WTC11 (cell line): ENCODE data around the gene LAMP1.

Experiments
- AFF4 ChIP-seq: sonication (generic); formaldehyde crosslinking; IDR thresholded peaks from 2 replicates; pipeline ENCODE4 v1.8.1; 2023; ENCODE audit warnings: mild to moderate bottlenecking, missing genetic modification reagents, borderline replicate concordance
- ATF1 ChIP-seq: sonication (generic); formaldehyde crosslinking; IDR thresholded peaks from 2 replicates; pipeline ENCODE4 v1.8.1; 2023; ENCODE audit warnings: mild to moderate bottlenecking, moderate library complexity, missing genetic modification reagents
- FOXJ3 ChIP-seq: sonication (generic); formaldehyde crosslinking; IDR thresholded peaks from 2 replicates; pipeline ENCODE4 v1.9.0; 2021; ENCODE audit warnings: missing genetic modification reagents, mild to moderate bottlenecking, borderline replicate concordance
- FOXP4 ChIP-seq: sonication (generic); formaldehyde crosslinking; IDR thresholded peaks from 2 replicates; pipeline ENCODE4 v1.8.0; 2022; ENCODE audit warnings: mild to moderate bottlenecking, missing genetic modification reagents
- IRF2 ChIP-seq: sonication (generic); formaldehyde crosslinking; IDR thresholded peaks from 2 replicates; pipeline ENCODE4 v1.8.0; 2022; ENCODE audit warnings: low read depth, missing genetic modification reagents, borderline replicate concordance
- MAX ChIP-seq: sonication (generic); formaldehyde crosslinking; IDR thresholded peaks from 2 replicates; pipeline ENCODE4 v1.8.0; 2022; ENCODE audit warnings: mild to moderate bottlenecking, missing genetic modification reagents
- STAT6 ChIP-seq: sonication (generic); formaldehyde crosslinking; conservative IDR thresholded peaks from 2 replicates; pipeline ENCODE4 v1.8.1; 2023; ENCODE audit warnings: mild to moderate bottlenecking, low read depth, missing genetic modification reagents, moderate library complexity
- USF1 ChIP-seq: sonication (generic); formaldehyde crosslinking; IDR thresholded peaks from 2 replicates; pipeline ENCODE4 v1.8.0; 2022; ENCODE audit warnings: mild to moderate bottlenecking, missing genetic modification reagents
- ZNF121 ChIP-seq: sonication (generic); formaldehyde crosslinking; IDR thresholded peaks from 2 replicates; pipeline ENCODE4 v1.8.0; 2023; ENCODE audit warnings: missing genetic modification reagents
- ZNF219 ChIP-seq: sonication (generic); formaldehyde crosslinking; IDR thresholded peaks from 2 replicates; pipeline ENCODE4 v1.8.0; 2023; ENCODE audit warnings: missing genetic modification reagents, mild to moderate bottlenecking, borderline replicate concordance
- TF ChIP-seq, protein P1 (sequence below): fragments of 200-600 bp; IDR thresholded peaks from 2 replicates; pipeline ENCODE4 v1.8.0; 2022; ENCODE audit warnings: antibody characterized with exemption
- TF ChIP-seq, protein P2 (sequence below): sonication (generic); formaldehyde crosslinking; IDR thresholded peaks from 2 replicates; pipeline ENCODE4 v1.8.1; 2022; ENCODE audit warnings: low read depth, missing genetic modification reagents, borderline replicate concordance
- TF ChIP-seq, protein P3 (sequence below): sonication (generic); formaldehyde crosslinking; IDR thresholded peaks from 2 replicates; pipeline ENCODE4 v1.8.1; 2023; ENCODE audit warnings: mild to moderate bottlenecking, missing genetic modification reagents
- TF ChIP-seq, protein P4 (sequence below): sonication (generic); formaldehyde crosslinking; IDR thresholded peaks from 2 replicates; pipeline ENCODE4 v1.8.1; 2023; ENCODE audit warnings: mild to moderate bottlenecking, missing genetic modification reagents, moderate library complexity

- TF ChIP-seq IRF2 (CRISPR knock-in tag) (no peak), STAT6 (CRISPR knock-in tag) (no peak), FOXJ3 (CRISPR knock-in tag) (no peak), USF1 (CRISPR knock-in tag) (no peak), ZNF219 (no peak), ATF1 (CRISPR knock-in tag) (no peak), MAX (CRISPR knock-in tag) (no peak), AFF4 (CRISPR knock-in tag) (no peak), FOXP4 (no peak), ZNF121 (CRISPR knock-in tag) (no peak)
- TF ChIP-seq, protein P1, sequence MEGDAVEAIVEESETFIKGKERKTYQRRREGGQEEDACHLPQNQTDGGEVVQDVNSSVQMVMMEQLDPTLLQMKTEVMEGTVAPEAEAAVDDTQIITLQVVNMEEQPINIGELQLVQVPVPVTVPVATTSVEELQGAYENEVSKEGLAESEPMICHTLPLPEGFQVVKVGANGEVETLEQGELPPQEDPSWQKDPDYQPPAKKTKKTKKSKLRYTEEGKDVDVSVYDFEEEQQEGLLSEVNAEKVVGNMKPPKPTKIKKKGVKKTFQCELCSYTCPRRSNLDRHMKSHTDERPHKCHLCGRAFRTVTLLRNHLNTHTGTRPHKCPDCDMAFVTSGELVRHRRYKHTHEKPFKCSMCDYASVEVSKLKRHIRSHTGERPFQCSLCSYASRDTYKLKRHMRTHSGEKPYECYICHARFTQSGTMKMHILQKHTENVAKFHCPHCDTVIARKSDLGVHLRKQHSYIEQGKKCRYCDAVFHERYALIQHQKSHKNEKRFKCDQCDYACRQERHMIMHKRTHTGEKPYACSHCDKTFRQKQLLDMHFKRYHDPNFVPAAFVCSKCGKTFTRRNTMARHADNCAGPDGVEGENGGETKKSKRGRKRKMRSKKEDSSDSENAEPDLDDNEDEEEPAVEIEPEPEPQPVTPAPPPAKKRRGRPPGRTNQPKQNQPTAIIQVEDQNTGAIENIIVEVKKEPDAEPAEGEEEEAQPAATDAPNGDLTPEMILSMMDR: no peak
- TF ChIP-seq, protein P2, sequence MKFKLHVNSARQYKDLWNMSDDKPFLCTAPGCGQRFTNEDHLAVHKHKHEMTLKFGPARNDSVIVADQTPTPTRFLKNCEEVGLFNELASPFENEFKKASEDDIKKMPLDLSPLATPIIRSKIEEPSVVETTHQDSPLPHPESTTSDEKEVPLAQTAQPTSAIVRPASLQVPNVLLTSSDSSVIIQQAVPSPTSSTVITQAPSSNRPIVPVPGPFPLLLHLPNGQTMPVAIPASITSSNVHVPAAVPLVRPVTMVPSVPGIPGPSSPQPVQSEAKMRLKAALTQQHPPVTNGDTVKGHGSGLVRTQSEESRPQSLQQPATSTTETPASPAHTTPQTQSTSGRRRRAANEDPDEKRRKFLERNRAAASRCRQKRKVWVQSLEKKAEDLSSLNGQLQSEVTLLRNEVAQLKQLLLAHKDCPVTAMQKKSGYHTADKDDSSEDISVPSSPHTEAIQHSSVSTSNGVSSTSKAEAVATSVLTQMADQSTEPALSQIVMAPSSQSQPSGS (CRISPR knock-in tag): no peak
- TF ChIP-seq, protein P3, sequence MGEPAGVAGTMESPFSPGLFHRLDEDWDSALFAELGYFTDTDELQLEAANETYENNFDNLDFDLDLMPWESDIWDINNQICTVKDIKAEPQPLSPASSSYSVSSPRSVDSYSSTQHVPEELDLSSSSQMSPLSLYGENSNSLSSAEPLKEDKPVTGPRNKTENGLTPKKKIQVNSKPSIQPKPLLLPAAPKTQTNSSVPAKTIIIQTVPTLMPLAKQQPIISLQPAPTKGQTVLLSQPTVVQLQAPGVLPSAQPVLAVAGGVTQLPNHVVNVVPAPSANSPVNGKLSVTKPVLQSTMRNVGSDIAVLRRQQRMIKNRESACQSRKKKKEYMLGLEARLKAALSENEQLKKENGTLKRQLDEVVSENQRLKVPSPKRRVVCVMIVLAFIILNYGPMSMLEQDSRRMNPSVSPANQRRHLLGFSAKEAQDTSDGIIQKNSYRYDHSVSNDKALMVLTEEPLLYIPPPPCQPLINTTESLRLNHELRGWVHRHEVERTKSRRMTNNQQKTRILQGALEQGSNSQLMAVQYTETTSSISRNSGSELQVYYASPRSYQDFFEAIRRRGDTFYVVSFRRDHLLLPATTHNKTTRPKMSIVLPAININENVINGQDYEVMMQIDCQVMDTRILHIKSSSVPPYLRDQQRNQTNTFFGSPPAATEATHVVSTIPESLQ: no peak
- TF ChIP-seq, protein P4, sequence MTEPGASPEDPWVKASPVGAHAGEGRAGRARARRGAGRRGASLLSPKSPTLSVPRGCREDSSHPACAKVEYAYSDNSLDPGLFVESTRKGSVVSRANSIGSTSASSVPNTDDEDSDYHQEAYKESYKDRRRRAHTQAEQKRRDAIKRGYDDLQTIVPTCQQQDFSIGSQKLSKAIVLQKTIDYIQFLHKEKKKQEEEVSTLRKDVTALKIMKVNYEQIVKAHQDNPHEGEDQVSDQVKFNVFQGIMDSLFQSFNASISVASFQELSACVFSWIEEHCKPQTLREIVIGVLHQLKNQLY (CRISPR knock-in tag): no peak
These were observed 24.3 kb upstream of the LAMP1 start for GRCh38 chr13:113272701-113273181.
